Right hindlimb (tissue), 1 donor: ENCODE results near the gene HSPB1.
A peak's percentile ranks its signal among the peaks of the same experiment; 100 is the strongest.
"Not testable (repeated sequence)": the region's sequence is repeated elsewhere in the genome, so short reads cannot be mapped to it uniquely, and the experiment has no call there.

Source experiments
- DNase-seq: peaks from one replicate; pipeline ENCODE4 v3.0.0-alpha.2; 2018

HSPB1 gene

GRCh38 chr7:76302347-76303201, at the start of gene HSPB1:
Gene HSPB1, plus strand, starts transcription at chr7:76302673. Its CDS starts 40 bp downstream, at chr7:76302713.
- peak; percentile 94 for DNase-seq

DNA sequence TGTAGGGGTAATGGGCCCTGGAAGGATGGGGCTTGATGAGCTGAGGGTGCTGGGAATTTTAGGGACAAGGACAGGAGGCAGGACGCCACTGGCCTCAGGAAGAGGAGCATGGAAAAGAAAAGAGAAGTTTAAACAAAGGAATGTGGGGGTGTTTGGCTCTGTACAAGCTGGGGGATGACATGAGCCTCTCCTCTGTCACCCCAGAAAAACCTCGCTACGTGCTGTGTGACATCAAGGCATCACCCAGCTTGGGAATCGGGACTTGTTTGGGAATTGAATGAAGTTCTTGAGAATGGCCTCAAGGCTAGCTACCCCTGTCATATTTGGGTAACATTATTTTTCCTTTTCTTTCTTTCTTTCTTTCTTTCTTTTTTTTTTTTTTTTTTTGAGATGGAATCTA, 47.7 kb upstream of the HSPB1 start:
- no peak for DNase-seq

GRCh38 chr7:76257973-76258372, 44.5 kb upstream of the HSPB1 start:
- no peak for DNase-seq

GRCh38 chr7:76259124-76260093, 43.1 kb upstream of the HSPB1 start:
- no peak for DNase-seq

DNA sequence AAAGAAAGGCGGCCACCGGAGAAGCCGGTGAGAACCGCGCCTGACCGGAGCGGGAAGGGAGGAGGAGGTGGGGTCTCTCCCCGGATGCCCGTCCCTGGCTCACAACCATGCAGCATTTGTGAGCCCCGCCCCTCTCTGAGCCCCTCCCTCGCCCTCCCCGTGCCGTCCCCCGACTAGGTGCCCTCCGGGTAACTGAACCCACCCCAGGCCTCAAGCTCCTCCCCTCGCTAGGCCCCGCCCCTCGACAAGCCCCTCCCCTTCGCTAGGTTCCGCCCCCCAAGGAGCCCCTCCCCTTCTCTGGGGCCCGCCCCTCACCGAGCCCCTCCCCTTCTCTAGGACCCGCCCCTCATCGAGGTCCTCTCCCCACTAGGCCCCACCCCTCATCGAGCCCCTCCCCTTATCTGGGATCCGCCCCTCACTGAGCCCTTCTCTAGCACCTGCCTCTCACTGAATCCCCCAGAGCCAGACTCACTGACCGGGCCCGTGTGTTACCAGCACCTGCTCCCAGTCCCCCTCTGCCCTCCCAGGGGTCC, 42.2 kb upstream of the HSPB1 start:
- no peak for DNase-seq

GRCh38 chr7:76261329-76261728, 41.1 kb upstream of the HSPB1 start:
- no peak for DNase-seq

- no peak for DNase-seq
Observed at GRCh38 chr7:76261931-76262330, 40.5 kb upstream of the HSPB1 start.

DNA sequence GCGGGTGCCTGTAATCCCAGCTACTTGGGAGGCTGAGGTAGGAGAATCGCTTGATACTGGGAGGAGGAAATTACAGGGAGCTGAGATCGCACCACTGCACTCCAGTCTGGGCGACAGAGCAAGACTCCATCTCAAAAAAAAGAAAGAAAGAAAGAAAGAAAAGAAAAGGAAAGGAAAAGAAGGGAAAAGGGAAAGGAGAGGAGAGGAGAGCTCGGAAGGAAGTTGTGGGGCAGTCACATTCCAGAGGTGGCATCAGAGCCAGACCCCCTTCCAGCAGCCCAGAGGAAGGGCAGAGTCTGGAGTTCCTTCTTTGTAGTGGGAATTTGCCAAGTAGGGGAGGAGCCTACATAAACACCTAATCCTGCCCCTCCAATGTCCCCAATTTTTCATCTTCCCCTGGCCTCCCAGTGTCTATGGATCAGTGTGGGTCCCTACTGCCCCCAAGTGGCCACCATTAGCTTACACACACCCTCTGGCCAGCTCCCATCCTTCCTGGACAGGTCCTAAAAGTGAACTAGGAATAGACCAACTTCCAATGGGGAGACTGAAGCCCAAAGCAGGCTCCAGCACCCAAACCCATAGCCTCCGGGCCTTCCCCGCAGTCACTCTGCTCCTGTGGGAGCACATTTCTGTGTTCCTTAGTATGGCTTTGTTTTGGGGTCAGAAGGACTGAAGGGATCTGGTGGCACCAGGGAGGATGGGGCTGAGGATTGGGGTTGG, 39.6 kb upstream of the HSPB1 start:
- DNase-seq, result no peak

GRCh38 chr7:76265299-76265698, 37.2 kb upstream of the HSPB1 start:
- DNase-seq, result no peak

- DNase-seq, result no peak
Observed at GRCh38 chr7:76267107-76267893, 35.2 kb upstream of the HSPB1 start.

DNA sequence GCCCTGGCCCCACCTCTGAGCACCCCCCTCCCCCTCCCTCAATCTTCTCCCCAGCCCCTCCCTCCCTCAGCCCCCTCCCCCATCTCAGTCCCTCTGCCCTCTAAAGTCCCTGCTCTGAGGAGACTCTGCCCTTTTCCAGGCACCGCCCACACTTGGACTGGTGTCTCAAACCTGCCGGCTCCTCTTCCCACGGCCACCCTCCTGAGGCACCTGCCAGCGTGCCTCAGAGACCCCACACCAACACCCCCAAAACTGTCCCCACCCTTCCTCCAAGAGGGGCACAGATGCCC, 34.6 kb upstream of the HSPB1 start:
- no peak for DNase-seq

GRCh38 chr7:76268376-76268775, 34.1 kb upstream of the HSPB1 start:
- DNase-seq, result no peak

- DNase-seq, result no peak
Observed at GRCh38 chr7:76269895-76270294, 32.6 kb upstream of the HSPB1 start.

DNA sequence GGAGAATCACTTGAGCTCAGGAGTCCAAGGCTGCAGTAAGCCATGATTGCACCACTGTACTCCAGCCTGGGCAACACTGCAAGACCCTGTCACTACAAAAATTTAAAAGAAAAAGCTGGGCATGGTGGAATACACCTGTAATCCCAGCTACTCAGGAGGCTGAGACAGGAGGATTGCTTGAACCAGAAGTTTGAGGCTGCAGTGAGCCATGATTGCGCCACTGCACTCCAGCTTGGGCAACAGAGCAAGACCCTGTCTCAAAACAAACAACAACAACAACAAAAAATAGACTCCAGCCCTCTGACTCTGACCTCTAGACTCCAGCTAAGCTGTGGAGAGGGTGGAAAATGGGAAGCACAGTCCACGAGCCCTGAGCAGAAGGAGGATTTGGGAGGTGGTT, 31.1 kb upstream of the HSPB1 start:
- DNase-seq, result not testable (repeated sequence)

GRCh38 chr7:76272142-76272541, 30.3 kb upstream of the HSPB1 start:
- DNase-seq, result no peak

GRCh38 chr7:76272851-76273497, 29.5 kb upstream of the HSPB1 start:
- no peak for DNase-seq

- DNase-seq, result no peak
Observed at GRCh38 chr7:76273503-76273902, 29.0 kb upstream of the HSPB1 start.

DNA sequence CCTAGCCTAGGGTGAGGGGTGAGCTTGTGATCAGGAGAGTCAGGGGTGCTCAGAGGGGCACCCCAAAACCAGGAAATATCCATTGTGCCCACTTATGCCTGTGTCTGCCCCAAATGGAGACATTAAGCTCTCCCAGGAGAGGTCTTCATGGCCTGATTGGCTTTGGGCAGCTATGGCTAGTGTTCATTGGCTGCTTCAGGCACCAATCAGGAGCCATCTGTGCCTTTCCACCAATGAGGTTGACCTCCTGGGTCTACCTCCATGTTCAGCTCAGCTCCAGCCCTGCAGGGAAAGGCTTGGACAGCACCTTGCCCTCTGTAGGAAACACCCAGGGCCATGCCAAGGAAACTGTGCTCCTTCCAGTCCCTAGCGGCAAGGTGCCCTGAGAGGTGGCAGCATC, 23.9 kb upstream of the HSPB1 start:
- DNase-seq, result no peak

- DNase-seq, result no peak
Observed at GRCh38 chr7:76280408-76280807, 22.1 kb upstream of the HSPB1 start.

DNA sequence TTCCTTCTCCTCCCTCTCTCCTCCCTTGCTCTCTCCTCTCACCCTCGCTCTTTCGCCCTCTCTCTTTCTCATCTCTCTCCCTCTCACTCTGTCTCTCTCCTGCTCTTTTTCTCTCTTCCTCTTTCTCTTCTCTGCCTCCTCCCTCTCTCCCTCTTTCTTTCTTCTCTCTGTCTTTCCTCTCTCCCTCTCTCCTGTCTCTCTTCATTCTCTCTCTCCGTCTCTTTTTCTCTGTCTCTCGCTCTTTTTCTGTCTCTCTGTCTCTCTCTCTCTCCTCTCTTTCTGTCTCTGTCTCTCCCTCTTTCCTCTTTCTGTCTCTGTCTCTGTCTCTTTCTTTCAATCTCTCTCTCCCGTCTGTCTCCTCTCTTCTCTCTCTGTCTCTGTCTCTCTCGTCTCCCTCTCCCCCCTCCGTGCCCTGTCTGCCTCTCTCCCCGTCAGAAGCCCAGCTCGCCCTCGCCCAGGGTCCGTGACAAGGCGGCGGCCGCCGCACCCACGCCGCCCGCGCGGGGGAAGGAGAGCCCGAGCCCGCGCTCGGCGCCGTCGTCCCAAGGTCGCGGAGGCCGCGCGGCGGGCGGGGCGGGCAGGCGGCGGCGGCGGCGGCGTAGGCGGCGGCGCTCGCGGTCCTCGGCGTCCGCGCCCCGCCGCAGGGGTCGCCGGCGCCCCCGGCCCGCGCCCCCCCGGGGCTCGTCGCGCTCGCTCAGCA, 21.3 kb upstream of the HSPB1 start:
- no peak for DNase-seq
